Head of caudate nucleus (tissue), 42 donors: Measurements from ENCODE around the gene IZUMO4.

Experiments
- DNase-seq, 42 donors: peaks; one replicate each; pipeline versions ENCODE4 v3.0.0 to v3.0.0-alpha.2; 2020 to 2021; ENCODE audit warnings: mixed read lengths in 7 of 42
- intact Hi-C: fragments of 100-400 bp; cut with DNase I; formaldehyde crosslinking; loops from one replicate; pipeline ENCODE4 v1.15.0; 2022

IZUMO4 gene

DNA sequence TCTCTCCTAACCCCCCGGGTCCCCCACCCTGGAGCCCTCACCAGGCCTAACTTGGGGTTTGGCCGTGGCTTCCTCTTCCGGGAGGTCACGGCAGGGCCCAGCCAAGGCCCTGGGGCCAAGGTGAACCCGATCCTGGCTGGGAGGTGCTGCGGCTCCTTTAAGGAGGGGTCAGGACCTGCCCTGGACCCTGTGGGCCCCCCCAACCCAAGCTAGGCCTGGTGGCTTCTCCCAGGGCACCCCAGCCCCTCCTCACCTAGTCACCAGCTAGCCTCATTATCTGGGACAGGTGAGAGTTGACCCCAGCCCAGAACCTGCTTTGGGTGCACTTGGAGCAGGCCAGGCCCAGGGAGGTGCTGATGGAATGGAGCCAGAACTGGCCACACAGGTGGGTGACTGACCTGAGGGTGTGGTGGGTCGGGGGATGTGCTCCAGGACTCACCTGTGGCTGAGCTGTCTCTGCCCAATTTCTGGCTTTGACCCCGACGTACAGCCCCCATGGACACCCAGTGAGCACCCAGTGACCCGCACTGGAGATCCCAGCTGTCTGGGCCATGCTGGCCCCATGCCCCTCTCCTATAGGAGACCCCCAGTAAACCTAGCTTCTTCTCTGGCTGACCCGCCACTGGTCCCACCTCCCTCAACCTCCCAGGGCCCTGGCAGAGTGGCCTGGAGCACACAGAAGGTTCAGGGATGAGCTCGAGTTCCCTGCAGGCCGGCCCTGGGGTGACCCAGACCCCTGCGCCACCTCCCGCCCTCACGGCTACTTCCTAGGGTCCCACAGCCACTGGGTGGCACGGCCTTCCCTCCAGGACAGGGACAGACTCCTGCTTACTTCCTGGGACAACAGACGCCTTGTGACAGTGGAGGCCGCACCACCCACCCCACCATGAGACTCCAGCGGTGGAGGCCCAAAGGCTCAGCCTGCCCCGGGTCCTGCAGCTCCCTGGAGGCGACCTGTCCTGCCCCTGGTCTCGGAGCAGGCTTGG is 38.9 kb upstream of the IZUMO4 start:
- intact Hi-C loops = no loop called here
- DNase-seq = no peak

DNA sequence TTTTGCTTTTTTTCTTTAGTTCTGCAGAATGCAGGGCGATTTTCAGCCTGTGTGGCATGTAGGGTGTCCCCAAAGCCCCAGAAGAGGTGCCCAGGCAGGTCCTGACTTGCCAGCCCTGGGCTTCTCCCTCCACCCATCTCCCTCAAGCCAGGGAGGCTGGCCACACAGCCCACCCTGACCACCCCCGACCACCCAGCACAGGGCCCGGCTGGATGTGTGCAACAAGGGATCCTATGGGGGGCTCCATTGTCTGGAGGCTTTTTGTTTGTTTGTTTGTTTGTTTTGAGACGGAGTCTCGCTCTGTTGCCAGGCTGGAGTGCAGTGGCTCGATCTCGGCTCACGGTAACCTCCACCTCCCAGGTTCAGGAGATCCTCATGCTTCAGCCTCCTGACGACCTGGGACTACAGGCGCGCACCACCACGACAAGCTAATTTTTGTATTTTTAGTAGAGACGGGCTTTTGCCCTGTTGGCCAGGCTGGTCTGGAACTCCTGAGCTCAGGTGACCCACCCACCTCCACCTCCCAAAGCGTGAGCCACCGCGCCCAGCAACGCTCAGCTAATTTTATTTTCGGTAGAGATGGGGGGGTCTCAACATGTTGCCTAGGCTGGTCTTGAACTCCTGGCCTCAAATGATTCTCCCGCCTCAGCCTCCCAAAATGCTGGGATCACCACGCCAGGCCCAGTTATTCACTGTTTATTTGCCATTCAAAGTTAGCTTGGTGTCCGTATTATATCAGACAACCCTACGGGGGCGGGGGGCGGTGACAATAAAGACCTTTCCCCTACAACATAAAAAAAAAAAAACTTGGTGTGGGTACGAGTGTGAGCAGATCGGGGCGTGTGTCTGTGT is 37.9 kb upstream of the IZUMO4 start:
- no peak for DNase-seq
- intact Hi-C loops = no loop called here

DNA sequence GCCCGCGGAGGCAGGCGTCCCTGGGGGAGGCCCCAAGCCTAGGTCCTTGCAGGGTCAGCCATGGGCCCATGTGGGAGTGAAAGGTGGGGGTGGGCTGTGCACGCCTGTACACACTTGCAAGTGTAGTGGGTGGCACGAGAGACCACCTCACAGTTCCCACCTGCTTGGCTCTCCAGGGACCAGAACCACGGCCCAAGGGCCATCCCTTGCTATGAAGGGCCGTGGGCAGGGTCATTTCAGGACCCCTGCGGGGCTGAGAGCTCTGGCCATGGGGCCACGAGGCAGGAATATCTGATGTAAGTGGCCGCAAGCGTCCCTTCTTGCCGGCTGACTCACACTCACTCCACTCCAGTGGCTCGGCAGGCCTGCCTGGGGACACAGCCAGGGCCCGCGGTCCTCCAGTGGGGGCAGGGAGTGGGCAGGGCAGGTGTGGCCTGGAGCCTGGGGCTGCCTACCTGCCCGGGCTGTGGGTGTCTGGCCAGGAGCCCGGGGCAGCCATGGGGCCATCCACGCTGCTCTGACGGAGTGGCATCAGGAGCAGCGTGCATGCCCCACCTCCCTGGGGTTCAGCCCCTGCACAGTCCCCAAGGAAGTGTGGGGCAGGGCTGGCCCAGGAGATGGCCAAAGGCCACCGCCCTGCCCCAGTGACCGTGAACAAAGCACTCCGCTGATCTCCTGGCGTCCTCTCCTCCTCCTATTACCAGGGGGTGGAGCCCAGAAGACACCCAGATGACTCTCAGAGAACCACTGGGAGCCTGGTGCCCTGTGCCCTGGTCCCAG is 37.1 kb upstream of the IZUMO4 start:
- intact Hi-C loops = loop anchor here (5.0 to 10.0 kb wide), 2 partner anchors 42 to 125 kb away; partner anchors contain the start of gene BTBD2
- peak in 32 of 42 donors; percentile 12 to 81 (median 52) for DNase-seq

DNA sequence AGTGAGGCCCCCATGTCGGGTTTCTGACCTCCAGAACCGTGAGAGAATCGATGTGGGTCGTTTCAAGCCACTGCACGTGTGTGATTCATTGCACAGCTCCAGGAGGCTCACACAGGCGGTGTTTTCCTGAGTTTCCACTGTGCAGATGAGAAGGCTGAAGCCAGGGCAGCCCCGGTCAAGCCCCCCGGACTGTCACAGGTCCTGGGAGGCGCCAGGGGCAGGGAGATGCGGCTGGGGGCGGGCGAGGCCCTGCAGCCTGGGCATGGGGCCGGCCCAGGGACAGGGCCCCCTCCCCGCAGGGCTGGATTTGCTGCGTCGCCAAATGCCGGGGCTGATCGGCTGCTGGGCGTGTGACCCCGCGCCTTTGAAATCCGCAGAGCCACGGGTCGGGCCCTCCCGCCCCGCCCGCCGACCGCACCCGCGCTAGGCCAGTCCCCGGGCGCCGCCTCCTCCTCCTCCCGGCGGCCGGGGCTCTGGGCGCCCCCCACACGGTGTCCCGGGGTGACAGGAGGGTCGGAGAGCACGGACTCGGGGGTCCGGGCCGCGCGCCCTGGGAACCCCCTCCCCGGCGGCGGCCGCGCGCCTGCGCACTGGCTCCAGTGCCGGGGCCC is 35.7 kb upstream of the IZUMO4 start:
- intact Hi-C loops = loop anchor here (5.0 to 10.0 kb wide), 2 partner anchors 44 to 126 kb away; partner anchors contain the start of gene BTBD2
- peak in 36 of 42 donors; percentile 37 to 84 (median 62) for DNase-seq

DNA sequence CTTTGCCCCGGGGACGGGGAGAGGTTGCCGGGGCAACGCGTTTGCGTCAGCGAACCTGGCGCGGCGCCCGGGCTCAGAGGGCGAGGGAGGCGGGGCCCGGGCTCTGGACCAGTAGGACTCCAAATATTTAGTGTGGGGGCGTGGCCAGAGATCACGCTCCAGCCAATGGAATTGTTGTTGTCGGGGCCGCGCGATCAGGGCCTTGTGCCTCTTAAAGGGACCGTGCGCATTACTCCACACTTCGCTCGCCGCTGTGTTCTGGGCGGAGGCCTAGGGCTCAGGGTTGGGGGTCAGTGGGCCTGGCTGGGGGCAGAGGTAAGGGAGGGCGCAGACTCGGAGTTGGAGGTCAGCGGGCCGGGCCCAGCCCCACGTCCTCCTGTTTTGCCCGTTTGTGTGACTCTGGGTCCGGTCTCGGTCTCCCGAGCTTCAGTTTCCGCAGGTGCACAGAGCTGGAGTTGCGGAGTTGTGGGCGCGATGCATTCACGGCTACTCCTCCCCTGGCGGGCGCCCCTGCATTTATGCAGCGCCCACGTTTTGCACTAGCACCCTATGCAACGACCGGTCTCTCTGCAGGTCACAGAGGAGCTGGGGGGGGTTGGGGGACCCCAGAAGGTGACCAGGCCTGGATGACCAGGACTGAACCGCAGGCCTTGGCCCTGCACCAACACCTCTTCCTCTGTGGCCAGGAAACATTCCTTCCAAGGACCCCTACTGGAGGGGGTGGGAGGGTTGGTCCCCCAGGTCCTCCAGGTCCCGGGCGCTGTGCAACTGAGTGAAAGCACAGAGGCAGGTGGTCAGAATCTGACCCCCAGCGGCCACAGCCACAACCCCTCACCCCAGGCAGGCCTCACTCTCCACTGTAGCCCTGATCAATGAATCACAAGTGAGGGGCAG is 35.0 kb upstream of the IZUMO4 start:
- intact Hi-C loops = loop anchor here (5.0 to 10.0 kb wide), 2 partner anchors 44 to 127 kb away; partner anchors contain the start of gene BTBD2
- DNase-seq = peak; percentile 98 to 100 (median 99)

DNA sequence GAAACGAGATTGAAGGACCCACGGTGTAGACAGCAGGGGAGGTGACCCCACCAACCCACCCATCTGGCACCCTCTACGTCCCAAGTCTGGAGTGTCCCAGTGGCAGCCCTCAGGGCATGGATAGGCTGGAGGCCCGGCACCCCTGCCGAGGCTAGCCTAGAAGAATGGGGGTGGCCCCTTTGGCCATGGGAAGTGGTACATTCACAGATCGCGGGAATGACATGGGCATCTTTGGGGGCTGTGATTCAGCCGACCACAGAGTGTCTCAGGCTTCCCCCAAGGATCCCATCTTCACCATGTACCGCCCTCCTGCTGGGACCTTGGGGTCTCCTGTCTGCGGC is 34.4 kb upstream of the IZUMO4 start:
- no peak for DNase-seq
- intact Hi-C loops = loop anchor here (5.0 to 10.0 kb wide), 2 partner anchors 45 to 128 kb away; partner anchors contain the start of gene BTBD2

DNA sequence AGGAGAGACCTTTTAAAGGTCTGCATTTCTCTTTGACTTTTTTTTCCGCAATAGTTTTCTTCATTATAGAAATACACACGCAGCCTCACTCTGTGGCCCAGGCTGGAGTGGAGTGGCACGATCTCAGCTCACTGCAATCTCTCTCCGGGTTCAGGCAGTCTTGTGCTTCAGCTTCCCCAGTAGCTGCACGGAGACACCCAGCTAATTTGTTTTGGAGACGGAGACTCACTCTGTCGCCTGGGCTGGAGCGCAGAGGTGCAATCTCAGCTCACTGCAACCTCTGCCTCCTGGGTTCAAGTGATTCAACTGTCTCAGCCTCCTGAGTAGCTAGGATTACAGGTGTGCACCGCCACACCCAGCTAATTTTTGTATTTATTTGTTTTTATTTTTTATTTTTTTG is 33.9 kb upstream of the IZUMO4 start:
- intact Hi-C loops = loop anchor here (5.0 to 10.0 kb wide), 2 partner anchors 45 to 128 kb away; partner anchors contain the start of gene BTBD2
- DNase-seq = no peak

DNA sequence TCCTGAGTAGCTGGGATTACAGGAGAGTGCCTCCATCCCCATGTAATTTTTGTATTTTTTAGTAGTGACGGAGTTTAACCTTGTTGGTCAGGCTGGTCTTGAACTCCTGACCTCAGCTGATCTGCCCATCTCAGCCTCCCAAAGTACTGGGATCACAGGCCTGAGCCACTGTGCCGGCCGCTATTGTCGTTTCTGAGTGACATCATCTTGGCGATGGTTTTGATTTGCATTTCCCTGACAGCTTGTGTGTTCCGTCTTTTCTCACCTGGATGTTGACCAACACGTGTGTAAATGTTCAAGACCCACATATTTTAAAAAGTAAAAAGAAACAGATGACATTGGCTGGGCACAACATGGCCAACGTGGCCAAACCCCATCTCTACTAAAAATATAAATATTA is 32.9 kb upstream of the IZUMO4 start:
- intact Hi-C loops = loop anchor here (5.0 to 10.0 kb wide), 2 partner anchors 47 to 129 kb away; partner anchors contain the start of gene BTBD2
- no peak for DNase-seq

DNA sequence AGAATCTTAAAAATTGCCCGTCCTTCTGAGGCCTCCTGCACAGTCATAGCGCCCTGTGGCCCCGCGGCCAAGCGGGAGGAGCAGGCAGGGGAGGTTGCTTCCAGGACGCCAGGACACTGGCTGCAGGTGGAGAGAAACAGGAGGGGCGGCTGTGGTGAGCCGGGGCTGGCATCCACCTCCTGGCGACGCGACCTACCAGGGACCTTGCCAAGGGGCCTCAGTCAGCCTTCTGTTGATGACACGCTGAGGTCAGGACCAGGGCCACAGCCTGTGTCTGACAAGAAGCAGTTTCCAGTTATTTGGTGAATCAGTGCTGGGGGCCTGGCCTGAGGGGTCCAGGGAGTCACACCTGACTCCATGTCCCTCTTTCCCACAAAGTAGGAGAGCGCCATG is 32.3 kb upstream of the IZUMO4 start:
- intact Hi-C loops = loop anchor here (5.0 to 10.0 kb wide), 2 partner anchors 47 to 130 kb away; partner anchors contain the start of gene BTBD2
- DNase-seq = no peak

DNA sequence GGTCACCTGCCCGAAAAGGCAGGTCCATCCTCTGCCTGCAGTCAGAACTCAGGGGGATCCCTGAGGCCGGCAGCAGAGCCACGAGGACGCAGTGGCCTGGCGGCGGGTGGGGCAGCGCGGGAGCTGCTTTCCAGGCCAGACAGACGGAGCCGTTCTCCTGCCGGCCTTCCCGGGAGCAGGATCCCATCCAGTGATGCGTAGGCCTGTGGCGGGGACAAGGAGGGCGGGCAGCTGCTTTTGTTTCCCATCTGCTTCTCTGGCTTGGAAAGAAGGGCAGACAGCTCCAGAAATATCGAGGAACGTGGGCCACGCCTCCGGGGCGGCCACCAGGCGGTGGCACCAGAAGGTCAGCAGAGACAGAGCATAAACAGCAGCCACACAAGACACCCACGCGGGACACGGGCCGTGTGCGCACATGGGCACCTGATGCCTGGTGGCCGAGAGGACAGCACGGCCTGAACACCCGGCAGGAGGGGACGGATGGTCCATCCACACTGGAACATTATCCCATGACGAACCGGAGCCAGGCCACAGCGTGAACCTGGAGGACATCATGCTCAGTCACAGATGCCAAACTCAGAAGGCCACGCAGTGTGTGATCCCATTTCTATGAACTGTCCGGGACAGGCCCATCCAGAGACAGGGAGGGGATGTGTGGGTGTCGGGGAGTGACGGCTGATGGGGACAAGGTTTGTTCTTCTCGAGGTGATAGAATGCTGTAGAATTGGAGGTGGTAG is 31.8 kb upstream of the IZUMO4 start:
- intact Hi-C loops = loop anchor here (5.0 to 10.0 kb wide), 2 partner anchors 48 to 130 kb away; partner anchors contain the start of gene BTBD2

DNA sequence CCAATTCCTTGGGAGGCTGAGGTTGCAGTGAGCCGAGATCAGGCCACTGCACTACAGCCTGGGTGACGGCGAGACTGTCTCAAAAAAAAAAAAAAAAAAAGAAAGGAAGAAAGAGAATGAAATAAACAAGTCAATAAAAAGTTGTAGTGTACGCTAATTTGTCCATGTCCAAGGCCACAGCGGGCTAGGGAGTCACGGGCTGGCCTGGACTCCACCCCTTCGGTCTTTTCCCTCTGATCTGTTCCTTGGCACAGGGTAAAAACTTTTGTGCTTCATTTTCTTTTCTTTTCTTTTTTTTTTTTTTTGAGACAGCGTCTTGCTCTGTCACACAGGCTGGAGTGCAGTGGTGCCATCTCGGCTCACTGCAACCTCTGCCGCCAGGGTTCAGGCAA is 26.3 kb upstream of the IZUMO4 start:
- no peak for DNase-seq
- intact Hi-C loops = no loop called here

More for the DNA sequence above, 31.8 kb upstream of the IZUMO4 start:
- peak in 22 of 42 donors; percentile 10 to 72 (median 47) for DNase-seq

DNA sequence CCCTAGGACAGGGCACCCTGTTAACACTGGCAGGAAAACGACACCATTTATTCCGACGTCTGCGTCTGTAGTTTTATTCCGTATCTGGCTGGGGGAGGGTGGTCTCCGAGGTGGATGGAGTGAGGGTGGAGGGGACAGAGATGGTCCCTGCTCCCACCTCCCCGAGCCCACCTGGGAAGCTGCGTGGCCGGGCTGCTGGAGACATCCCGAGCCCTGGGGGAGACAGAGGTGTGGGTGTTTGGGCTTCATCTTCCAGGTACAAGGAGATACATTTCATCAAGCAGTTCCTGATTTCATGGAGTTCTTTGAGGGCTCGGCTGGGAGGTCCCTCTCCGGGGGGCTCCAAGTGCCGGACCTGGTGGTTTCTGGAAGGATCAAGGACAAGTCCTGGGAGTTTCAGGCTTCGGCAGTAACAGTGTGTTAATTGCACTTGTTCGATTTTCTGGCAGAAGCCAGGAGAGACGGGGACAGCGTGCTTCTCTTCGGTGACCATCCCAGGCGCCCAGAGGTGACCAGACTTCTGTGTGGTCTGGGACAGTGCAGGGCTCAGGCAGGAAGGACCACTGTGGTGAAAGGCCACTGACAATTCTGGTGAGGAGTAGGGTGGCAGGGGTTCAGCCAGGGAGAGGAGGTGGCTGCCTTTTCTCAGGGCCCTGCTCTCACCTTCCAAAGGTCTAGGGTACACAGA is 25.6 kb upstream of the IZUMO4 start:
- DNase-seq = no peak

DNA sequence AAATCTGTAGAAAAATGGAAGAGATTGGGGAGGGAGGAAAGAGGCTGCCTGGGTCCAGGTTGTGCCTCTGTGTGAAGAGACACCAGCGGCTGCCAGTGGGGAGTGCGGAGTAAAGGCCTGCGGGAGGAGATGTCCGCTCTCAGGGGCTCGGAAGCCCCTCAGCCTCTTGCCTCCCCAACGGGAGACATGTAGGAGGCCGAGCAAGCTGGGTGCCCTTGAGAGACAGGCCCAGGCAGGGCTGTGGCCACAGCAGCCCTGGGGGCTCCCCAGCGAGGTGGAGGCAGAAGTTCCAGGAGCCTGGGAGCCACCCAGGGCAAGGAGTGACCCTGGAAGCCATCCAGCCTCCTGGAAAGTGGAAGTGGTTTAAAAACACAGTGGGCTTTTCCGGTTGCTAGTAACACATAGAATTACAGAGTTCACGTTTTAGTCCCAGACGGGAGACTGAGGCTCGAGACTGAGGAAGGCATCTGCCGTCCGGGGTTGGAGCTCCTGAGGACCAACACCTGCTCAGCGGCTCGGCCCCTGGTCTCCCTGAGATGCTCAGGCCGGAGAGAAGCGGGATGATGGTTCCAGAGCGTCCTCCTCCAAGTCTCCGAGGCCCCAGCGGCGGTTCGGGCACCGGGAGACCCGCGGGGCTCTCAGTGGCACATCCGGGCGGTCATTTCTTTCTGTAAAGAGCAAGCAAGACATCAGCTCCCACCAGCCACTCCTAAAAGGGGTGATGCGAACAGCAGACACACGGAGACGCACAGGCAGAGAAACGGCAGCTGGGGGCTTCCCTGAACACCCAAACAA is 23.8 kb upstream of the IZUMO4 start:
- intact Hi-C loops = no loop called here
- DNase-seq = no peak

More for the DNA sequence above, 25.6 kb upstream of the IZUMO4 start:
- intact Hi-C loops = no loop called here

DNA sequence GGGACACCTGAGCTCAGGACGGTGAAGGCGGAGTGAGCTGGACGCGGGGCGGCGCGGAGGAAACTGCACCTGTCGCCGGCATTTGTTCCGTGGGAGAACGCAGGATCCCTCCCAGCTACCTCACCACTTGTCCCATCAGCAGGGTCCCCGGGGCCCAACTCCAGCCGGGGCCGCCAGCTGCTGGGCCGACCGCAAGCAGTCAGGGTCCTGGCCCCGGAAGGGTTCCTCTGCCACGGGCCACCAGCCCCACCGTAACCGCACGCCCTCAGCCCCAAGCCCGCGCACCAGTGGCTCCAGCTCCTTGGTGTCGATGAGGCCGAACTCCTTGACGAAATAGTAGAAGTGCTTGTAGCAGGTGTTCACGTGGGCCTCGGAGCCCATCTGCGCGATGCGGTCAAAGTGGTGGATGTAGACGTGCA is 20.2 kb upstream of the IZUMO4 start:
- intact Hi-C loops = no loop called here

DNA sequence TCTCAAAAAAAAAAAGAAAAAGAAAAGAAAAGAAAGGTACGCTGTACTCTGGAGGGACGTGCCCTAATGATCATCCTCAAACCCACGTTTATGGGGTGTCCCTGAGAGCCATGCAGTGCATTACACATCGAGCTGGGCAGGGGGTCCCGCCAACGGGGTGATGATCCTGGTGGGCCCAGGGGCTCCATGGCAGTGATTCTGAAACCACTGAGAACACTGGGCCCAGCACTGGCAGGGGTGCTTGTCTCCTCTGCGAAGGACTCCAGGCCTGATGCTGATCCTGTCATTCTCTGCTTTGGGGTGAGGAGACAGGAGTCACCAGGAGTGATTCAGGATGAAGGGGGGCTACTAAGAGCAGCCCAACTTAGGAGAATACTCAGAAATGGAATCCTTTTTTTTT is 19.3 kb upstream of the IZUMO4 start:
- intact Hi-C loops = no loop called here
- DNase-seq = no peak

More for the DNA sequence above, 20.2 kb upstream of the IZUMO4 start:
- DNase-seq = no peak
